Stimulated activated CD4-positive, alpha-beta T cell treated with anti-CD3 and anti-CD28 coated beads, Interleukin-15, amount 100 ng/mL, for 48 hours (primary cell): ENCODE results near the gene MUC4.
"Not testable (repeated sequence)": the region's sequence is repeated elsewhere in the genome, so short reads cannot be mapped to it uniquely, and the experiment has no call there.

ENCODE experiments used
- DNase-seq, 2 donors: peaks; one replicate each; pipeline ENCODE4 v3.0.0-alpha.2; 2020; ENCODE audit warnings: low read depth in 2 of 2

MUC4 gene

DNA sequence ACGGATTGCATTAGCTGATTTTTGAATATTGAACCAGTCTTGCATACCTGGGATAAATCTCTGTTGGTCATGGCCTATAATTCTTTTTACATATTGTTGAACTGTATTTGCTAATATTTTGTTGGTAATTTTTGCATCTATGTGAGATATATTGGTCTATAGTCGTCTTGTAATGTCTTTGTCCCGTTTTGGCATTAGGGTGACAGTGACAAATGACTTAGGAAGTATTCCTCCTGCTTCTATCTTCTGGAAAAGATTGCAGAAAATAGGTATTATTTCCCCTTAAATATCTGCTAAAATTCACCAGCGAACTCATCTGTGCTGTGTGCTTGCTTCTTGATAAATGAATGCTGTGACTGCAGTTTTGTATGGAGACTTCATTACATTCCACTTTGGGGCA lies 67.3 kb downstream of the MUC4 start:
- no peak for DNase-seq

- no peak for DNase-seq
These were observed 72.1 kb downstream of the MUC4 start for GRCh38 chr3:195739561-195740111.

GRCh38 chr3:195738274-195739044 lies 73.3 kb downstream of the MUC4 start:
- DNase-seq = no peak

DNA sequence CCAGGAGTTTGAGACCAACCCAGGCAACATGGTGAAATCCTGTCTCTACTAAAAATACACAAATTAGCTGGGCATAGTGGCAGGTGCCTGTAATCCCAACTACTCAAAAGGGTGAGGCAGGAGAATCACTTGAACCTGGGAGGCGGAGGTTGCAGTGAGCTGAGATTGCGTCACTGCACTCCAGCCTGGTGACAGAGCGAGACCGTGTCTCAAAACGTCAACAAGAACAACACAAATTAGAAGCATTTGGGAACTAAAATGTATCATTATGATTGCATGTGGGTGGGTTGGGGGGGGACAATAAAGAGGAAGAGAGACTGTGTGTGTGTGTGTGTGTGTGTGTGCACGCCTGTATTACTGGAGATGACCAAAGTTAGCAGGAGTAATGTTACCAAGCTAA lies 73.9 kb downstream of the MUC4 start:
- not testable (repeated sequence) for DNase-seq

DNA sequence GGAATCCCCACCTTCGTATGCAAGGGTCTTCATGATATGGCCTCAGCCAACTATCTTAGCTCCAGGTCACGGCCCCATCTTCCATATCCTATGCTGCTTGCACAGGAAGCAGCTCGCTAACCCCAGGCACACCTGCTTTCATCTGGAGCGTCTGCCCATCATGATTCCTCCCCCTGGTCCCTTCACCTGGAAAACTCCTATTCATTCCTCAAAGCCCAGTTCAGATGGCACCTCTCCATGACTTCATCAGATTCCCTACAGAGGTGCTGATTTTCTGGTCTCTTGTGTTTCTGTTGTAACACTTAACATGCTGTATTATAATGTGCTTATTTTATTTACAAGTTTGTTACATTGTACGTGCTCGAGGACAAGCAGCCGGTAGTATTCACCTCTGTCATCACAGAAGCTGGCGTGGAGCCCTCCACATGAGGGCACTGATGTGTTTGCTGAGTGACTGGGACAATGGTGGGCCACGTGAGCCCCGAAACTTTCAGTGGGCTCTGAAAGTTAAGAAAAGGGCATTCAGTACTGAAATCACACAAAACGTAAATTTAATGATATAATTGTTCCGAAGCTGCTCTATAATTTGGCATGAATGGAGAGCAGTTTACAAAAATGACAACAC lies 74.8 kb downstream of the MUC4 start:
- no peak for DNase-seq

GRCh38 chr3:195735036-195735695 lies 76.6 kb downstream of the MUC4 start:
- DNase-seq = no peak

- DNase-seq = no peak
These were observed 78.8 kb downstream of the MUC4 start for GRCh38 chr3:195732940-195733339.

DNA sequence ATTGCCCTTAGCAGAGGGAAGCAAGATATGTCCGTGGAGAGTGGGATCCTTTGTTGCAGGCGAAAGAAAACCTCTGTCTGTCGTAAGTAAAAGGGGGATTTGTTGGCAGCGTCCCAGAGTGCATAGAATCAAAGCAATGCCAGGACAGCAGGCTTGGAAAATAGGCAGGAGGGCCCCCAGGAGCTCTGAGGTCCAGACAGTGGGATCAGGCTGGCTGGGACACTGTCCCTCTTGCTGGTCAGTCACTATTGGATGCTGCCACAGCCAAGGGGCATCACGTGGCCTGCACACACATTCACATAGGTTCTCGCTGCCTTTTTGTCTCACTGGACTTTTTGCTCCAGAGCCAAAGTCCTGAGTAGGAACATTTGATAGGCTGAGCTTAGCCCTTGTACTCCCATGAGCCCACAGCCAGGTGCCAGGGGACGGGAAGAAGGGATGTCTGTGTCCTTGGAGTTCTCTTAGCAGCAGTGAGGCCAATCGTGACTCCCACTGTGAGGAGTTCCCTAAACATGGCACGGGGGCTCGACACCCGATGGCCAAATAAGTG lies 80.3 kb downstream of the MUC4 start:
- DNase-seq = no peak

- DNase-seq = no peak
These were observed 82.1 kb downstream of the MUC4 start for GRCh38 chr3:195729476-195730251.

GRCh38 chr3:195728789-195729188 lies 82.9 kb downstream of the MUC4 start:
- not testable (repeated sequence) for DNase-seq

GRCh38 chr3:195727606-195728195 lies 84.0 kb downstream of the MUC4 start:
- DNase-seq = no peak

DNA sequence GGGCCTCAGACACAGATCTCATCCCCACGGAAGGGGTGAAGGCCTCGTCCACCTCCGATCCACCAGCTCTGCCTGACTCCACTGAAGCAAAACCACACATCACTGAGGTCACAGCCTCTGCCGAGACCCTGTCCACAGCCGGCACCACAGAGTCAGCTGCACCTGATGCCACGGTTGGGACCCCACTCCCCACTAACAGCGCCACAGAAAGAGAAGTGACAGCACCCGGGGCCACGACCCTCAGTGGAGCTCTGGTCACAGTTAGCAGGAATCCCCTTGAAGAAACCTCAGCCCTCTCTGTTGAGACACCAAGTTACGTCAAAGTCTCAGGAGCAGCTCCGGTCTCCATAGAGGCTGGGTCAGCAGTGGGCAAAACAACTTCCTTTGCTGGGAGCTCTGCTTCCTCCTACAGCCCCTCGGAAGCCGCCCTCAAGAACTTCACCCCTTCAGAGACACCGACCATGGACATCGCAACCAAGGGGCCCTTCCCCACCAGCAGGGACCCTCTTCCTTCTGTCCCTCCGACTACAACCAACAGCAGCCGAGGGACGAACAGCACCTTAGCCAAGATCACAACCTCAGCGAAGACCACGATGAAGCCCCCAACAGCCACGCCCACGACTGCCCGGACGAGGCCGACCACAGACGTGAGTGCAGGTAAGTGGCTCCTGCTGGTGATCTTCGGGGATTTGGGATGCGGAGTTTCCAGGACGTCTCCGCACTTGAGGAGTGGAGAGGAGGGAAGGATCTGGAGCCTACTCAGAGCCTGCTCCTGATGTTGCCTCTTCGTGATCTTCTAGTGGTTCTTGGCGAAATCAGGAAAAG lies 85.6 kb downstream of the MUC4 start:
- DNase-seq = not testable (repeated sequence)

GRCh38 chr3:195724363-195724762 lies 87.4 kb downstream of the MUC4 start:
- DNase-seq = not testable (repeated sequence)

DNA sequence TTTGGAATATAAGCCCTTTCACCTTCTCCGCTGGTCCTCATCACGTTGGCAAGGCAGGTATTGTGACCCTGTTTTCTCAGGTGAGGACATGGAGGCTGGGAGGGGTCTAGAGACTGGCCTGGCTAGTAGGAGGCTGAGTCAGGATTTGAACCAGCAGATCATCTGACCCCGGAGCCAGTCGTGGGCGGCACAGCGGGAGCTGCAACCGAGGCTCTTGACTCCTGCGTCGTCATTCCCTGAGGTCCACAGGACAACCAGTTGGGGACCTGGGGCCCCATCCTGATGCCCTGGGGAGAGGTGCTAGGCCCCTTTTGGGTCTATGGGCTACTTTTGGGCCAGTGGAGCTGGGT lies 88.8 kb downstream of the MUC4 start:
- not testable (repeated sequence) for DNase-seq

DNA sequence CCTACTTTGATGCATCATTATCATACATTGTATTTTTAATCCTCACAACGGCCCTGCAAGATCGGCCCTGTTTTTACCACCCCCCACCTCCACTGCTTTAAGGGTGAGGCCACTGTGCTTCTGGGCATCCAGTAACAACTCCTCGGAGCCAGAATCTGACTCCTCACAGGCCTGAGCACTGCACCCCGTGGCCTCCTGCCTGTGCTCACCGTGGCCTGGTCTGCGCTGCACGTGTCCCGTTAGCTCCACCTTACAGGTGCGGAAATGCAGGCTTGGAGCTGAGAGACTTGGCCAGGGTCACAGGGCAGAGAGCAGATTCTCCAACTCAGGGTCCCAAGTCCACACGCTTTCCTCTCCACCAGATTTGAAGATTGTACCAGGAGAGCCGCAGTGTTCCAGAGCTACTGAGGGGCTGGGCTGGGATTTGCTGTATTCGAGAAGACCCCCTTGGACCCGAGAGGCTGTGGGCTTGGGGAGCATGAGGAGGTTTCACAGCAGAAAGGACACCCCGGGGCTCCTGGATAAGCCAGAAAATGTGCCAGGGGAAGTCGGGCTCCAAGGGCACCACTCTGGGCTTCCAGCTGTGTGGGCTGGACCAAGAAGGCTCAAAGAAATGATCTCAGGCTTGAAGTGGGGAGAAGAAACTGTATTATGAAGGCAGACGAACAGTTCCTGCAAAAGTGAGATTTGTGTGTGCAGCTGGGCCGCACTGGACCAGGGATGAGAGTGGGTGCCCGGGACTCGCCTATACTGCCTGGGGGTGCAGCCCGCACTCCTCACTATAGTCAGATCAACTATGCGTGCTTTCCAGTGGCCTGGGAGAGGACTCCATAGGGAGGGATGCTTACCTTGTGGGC lies 89.4 kb downstream of the MUC4 start:
- DNase-seq = not testable (repeated sequence)

DNA sequence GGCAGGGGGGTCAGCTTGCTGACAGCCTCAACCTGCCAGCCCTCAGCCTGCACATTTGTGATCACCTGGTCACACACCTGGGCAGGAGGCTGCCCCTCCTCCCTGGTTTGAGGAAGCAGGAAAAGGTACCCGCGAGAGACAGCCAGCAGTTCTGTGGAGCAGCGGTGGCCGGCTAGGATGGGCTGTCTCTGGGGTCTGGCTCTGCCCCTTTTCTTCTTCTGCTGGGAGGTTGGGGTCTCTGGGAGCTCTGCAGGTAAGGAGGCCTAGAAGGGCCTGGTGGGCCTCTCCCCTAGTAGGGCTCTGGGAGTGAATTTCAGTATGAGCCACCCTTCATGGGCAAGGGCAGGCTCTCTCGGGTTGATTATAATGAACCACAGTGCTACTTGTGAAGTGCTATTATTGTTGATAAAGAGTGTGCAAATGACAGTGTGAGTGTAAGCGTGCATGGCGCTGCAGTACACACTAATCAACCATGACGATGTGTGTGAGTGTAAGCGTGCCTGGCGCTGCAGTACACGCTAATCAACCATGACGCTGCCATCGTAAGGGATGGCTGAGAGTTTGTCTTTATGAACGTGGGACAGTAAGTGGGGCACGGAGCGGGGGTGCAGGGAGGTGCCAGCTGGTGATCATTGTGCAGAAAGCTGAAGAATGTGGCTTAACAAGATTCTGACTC lies 90.8 kb downstream of the MUC4 start, which contains the start of gene MUC20:
Gene MUC20, plus strand, starts transcription at position 148 of the 676 bp plus-strand sequence. Its CDS starts 30 bp downstream, at position 178.
- DNase-seq = not testable (repeated sequence)

DNA sequence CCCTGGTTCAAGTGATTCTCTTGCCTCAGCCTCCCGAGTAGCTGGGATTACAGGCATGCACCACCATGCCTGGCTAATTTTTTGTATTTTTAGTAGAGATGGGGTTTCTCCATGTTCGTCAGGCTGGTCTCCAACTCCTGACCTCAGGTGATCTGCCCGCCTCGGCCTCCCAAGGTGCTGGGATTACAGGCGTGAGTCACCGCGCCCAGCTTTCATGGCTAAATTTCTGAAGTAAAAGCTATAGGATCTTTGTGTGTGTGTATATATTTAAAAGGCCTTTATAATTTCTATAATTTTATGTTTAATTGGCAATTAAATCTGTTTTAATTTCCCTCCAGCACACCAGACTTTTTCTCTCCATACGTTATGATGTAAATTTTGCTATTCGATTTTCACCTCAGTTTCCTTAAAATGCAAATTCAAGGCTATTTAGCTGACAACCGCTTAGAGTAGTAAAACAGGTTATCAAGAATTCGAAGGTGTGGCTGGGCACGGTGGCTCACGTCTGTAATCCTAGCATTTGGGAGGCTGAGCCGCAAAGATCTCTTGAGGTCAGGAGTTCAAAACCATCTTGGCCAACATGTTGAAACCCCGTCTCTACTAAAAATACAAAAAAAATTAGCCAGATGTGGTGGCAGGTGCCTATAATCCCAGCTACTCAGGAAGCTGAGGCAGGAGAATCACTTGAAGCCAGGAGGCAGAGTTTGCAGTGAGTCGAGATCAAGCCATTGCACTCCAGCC lies 92.0 kb downstream of the MUC4 start:
- DNase-seq = not testable (repeated sequence)

DNA sequence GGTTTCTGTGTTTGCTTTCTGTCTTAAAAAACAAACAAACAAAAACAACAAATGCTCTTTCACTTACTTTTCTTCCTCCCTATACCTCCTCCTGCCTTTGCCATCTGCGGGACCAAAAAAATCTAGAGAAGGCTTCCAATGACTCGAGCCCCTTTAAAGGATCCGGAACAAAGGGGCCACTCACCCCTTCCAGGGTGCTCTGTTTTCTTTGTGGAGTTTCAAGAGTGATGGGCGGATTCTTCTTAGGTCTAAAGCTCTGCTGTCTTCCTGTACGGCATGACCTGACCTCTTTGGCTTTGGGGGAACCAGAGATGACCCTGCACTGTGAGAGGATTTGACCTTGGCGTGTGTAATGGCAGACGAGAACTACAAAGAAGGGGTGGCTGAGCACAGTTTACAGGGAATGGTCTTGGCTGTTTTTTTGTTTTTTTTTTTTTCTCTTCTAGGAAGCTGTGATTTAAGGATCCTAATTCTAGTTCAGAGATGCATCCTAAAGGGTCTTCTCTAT lies 93.2 kb downstream of the MUC4 start:
- no peak for DNase-seq
